C4-2B (cell line): ENCODE results near the gene SHISAL2A.

Experiments
- CTCF ChIP-seq: fragments of 450-650 bp; conservative IDR thresholded peaks from 2 replicates; pipeline ENCODE4 v1.5.1; 2017; ENCODE audit warnings: mild to moderate bottlenecking
- ZFX ChIP-seq: fragments of 450-650 bp; IDR thresholded peaks from 2 replicates; pipeline ENCODE4 v1.6.1; 2017

GRCh38 chr1:52684545-52684944 is 51.6 kb downstream of the SHISAL2A start:
- TF ChIP-seq CTCF (no peak), ZFX (no peak)
